B cell (primary cell): Measurements from ENCODE around the gene TTC34. TPM values are rescaled to one million over a fixed set of nuclear protein-coding genes. Genes with fewer than 3 reads are reported as not detected.
A peak's percentile ranks its signal among the peaks of the same experiment; 100 is the strongest.

Experiments
- ATAC-seq: fragments of 200-7000 bp; cut with Tn5 transposase; one replicate; pipeline ENCODE4 v1.10.0; 2021; ENCODE audit warnings: low read depth, mild to moderate bottlenecking, moderate number of reproducible peaks, moderate library complexity
- CTCF ChIA-PET: fragments of 350-600 bp; sonication (Branson Sonifier 250); formaldehyde crosslinking; loops from one replicate; lab custom pipeline; 2021; ENCODE audit warnings: antibody characterized with exemption, inconsistent platforms; lab: Charles Lee
- POLR2A ChIA-PET: fragments of 350-600 bp; sonication (Branson Sonifier 250); formaldehyde crosslinking; loops from one replicate; lab custom pipeline; 2021; ENCODE audit warnings: antibody characterized with exemption; lab: Charles Lee
- DNase-seq: peaks from one replicate; pipeline ENCODE4 v3.0.0; 2013
- H2AFZ ChIP-seq: 2 replicates; pipeline ENCODE4 v1.6.1; 2012; ENCODE audit warnings: mild to moderate bottlenecking, low read depth, low read length; ENCODE audit not compliant: insufficient read depth, poor library complexity, severe bottlenecking
- H3K27ac ChIP-seq, 2 donors: 1 replicate in 1 of 2; 2 replicates in 1 of 2; pipeline ENCODE4 v1.5.1; 2012 to 2013; ENCODE audit warnings: low read length in 2 of 2, mild to moderate bottlenecking in 2 of 2, moderate library complexity in 1 of 2
- H3K27me3 ChIP-seq, 4 experiments: fragments of 200-600 bp in 1 of 4; sonication (generic) in 1 of 4; replicated peaks in 1 of 4; 1 replicate in 2 of 4; 2 replicates in 2 of 4; pipeline versions ENCODE4 v1.6.1 to v1.7.0; 2013 to 2016; ENCODE audit warnings: low read length in 3 of 4, mild to moderate bottlenecking in 2 of 4, mixed read lengths in 1 of 4, moderate library complexity in 1 of 4; ENCODE audit not compliant: insufficient read depth in 4 of 4, control insufficient read depth in 3 of 4; ENCODE audit errors: control extremely low read depth in 1 of 4
- H3K36me3 ChIP-seq, 2 experiments: replicated peaks in 1 of 2; 1 replicate in 1 of 2; 2 replicates in 1 of 2; pipeline versions ENCODE4 v1.6.1 to v1.7.1; 2013; ENCODE audit warnings: low read length in 1 of 2; ENCODE audit not compliant: insufficient read depth in 2 of 2, control insufficient read depth in 1 of 2; ENCODE audit errors: control extremely low read depth in 1 of 2, extremely low read depth in 1 of 2
- H3K4me1 ChIP-seq, 2 donors: fragments of 200-600 bp in 1 of 2; sonication (generic) in 1 of 2; 1 replicate in 1 of 2; 2 replicates in 1 of 2; pipeline versions ENCODE4 v1.5.1 to v1.6.1; 2013 to 2017; ENCODE audit warnings: low read length in 2 of 2; ENCODE audit not compliant: control insufficient read depth in 2 of 2, insufficient read depth in 2 of 2
- H3K4me2 ChIP-seq: replicated peaks from 2 replicates; pipeline ENCODE3; 2012; ENCODE audit warnings: mild to moderate bottlenecking, low read depth, low read length; ENCODE audit not compliant: poor library complexity, severe bottlenecking
- H3K4me3 ChIP-seq, 5 experiments: fragments of 200-600 bp in 1 of 5; sonication (generic) in 1 of 5; 1 replicate in 3 of 5; 2 replicates in 2 of 5; pipeline versions ENCODE4 v1.5.1 to v1.7.0; 2011 to 2016; ENCODE audit warnings: low read length in 4 of 5, mild to moderate bottlenecking in 4 of 5, low read depth in 2 of 5, control low read depth in 1 of 5, moderate library complexity in 1 of 5; ENCODE audit not compliant: insufficient read depth in 1 of 5; ENCODE audit errors: control extremely low read depth in 1 of 5, extremely low read depth in 1 of 5
- H3K79me2 ChIP-seq: fragments of 200-600 bp; sonication (generic); one replicate; pipeline ENCODE4 v1.6.0; 2016; ENCODE audit warnings: low read length; ENCODE audit not compliant: control insufficient read depth, insufficient read depth
- H3K9ac ChIP-seq: fragments of 200-600 bp; sonication (generic); 2 replicates; pipeline ENCODE4 v1.6.1; 2017; ENCODE audit warnings: mild to moderate bottlenecking, low read length, moderate library complexity
- H3K9me3 ChIP-seq, 3 donors: one replicate each; pipeline versions ENCODE4 v1.6.1 to v1.7.1; 2013; ENCODE audit warnings: low read length in 2 of 3; ENCODE audit not compliant: control insufficient read depth in 2 of 3, insufficient read depth in 1 of 3; ENCODE audit errors: control extremely low read depth in 1 of 3
- H4K20me1 ChIP-seq: 2 replicates; pipeline ENCODE4 v1.6.0; 2012; ENCODE audit warnings: mild to moderate bottlenecking, low read length; ENCODE audit not compliant: insufficient read depth, control insufficient read depth, poor library complexity, severe bottlenecking
- H3K27ac Mint-ChIP-seq: one replicate; pipeline ENCODE4 v1.8.0; 2021; ENCODE audit warnings: mixed read lengths
- H3K27me3 Mint-ChIP-seq: one replicate; pipeline ENCODE4 v1.8.0; 2021; ENCODE audit warnings: mixed read lengths
- H3K4me1 Mint-ChIP-seq: one replicate; pipeline ENCODE4 v1.8.0; 2021; ENCODE audit warnings: mixed read lengths
- H3K4me3 Mint-ChIP-seq: one replicate; pipeline ENCODE4 v1.8.0; 2021; ENCODE audit warnings: mixed read lengths
- H3K9me3 Mint-ChIP-seq: one replicate; pipeline ENCODE4 v1.8.0; 2022; ENCODE audit warnings: mixed read lengths; ENCODE audit not compliant: insufficient read depth
- EZH2 ChIP-seq: IDR thresholded peaks from 2 replicates; pipeline ENCODE4 v1.6.1; 2012; ENCODE audit warnings: borderline replicate concordance, low read depth, mild to moderate bottlenecking, moderate library complexity, low read length; ENCODE audit not compliant: insufficient read depth, poor library complexity, severe bottlenecking
- WGBS: methylation state at CpG from one replicate; pipeline ENCODE4 v1.1.5; 2013; ENCODE audit warnings: missing lambda C conversion rate; ENCODE audit not compliant: insufficient coverage; 5-methylcytosine and 5-hydroxymethylcytosine counted together
- intact Hi-C: fragments of 100-400 bp; cut with micrococcal nuclease; formaldehyde crosslinking; loops from one replicate; pipeline ENCODE4 v1.10.0; 2022
- polyA plus RNA-seq: library from polyadenylated mRNA; depleted of rRNA; stranded (reverse); fragments of >200 nt; gene quantifications from 2 replicates; pipeline ENCODE4 v1.2.3, GENCODE V29; 2012
- total RNA-seq, 2 donors: library from RNA; stranded (reverse); fragments of 120-200 nt in 1 of 2; gene quantifications; 1 replicate in 1 of 2; 2 replicates in 1 of 2; pipeline versions ENCODE4 v1.2.3 to v1.2.4, GENCODE V29; 2013 to 2022
- TF ChIP-seq, protein P1 (sequence below): fragments of 200-600 bp; IDR thresholded peaks from one replicate; pipeline ENCODE4 v1.8.0; 2022; ENCODE audit warnings: antibody characterized with exemption, mild to moderate bottlenecking

TTC34 gene
- total and polyA plus RNA-seq, 2 donors (not counting 1 experiment from before 2014, with no cell fraction given): 2.1 to 8.1 TPM

DNA sequence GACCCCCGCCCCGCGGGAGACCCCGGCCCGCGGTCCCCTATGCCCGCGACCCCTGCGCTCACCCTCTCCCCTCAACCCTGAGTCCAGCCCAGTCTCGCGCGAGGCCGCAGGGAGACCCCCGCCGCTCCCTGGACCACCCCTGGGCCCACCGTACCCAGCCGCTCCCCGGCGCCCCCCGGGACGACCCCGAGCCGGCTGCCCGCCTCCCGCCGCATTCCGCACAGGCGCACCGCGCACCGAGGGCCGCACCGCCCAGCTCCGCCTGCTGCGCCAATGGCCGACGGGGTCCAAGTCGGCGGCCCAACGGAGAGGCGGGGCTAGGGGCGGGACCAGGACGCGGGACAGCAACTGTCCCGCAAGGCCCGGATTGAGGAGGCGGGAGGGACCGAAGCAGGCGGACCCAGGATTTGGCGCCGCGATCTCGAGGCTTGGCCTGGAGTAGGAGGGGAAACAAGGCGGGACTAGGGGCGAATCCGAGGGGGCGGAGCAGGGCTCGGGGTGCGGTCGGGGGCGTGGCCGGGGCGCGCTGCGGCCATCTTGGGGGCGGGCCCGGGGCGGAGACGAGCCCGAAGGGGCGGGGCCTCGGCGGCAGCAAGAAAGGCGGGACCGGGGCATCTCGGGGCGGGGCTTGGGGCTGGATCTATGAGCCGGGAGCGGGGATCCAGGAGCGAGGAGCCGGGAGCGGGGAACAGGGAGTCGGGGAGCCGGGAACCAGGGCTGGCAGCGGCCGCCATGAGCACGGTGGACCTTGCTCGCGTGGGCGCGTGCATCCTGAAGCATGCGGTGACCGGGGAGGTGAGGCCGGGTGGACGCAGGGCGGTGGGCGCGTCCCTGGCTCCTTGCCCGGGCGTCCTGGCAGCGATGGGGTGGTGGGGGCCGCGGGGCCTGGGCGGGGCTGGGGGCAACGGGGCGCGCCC is 215.1 kb downstream of the TTC34 start, which contains the start of gene PRXL2B:
TSS of gene PRXL2B (plus strand) at position 624 of the 917 bp plus-strand sequence. CDS start at position 733, 109 bp downstream.
- intact Hi-C loops: loop anchor here (1.0 to 2.0 kb wide), 3 partner anchors 8 to 382 kb away; no protein-coding TSS in a partner anchor
- Mint-ChIP-seq H3K4me1 (peaks cover 43% of the 10 kb centered on the region), H3K4me3 (peak within 1 kb of the TSS; percentile 95), H3K27me3 (no peaks in the 10 kb centered on the region), H3K27ac (peak within 1 kb of the TSS; percentile 99), H3K9me3 (peaks cover 3% of the 10 kb centered on the region)
- Histone ChIP-seq H4K20me1 (no peaks in the 10 kb centered on the region), H3K9me3 (peaks cover 0 to 7% (median 2%) of the 10 kb centered on the region in 3 donors), H3K27ac (peak within 1 kb of the TSS; percentile 98 to 99), H3K4me2 (peak within 1 kb of the TSS; percentile 92), H3K36me3 (peaks cover 0 to 5% of the 10 kb centered on the region in 2 experiments), H3K9ac (peak within 1 kb of the TSS; percentile 87), H3K4me1 (peaks cover 38 to 53% of the 10 kb centered on the region in 2 donors), H3K79me2 (peaks cover 12% of the 10 kb centered on the region), H3K27me3 (no peaks in the 10 kb centered on the region), H2AFZ (peak within 1 kb of the TSS; percentile 87), H3K4me3 (peak within 1 kb of the TSS; percentile 63 to 81 (median 77))
- under 1% methylated on average over 101 of the region's 107 CpGs for WGBS
- POLR2A ChIA-PET: interaction anchor here (0.6 to 4.4 kb wide), 14 partner anchors 9 to 395 kb away, joined by 3 to 88 read pairs (median 5); partner anchors contain the start of genes FAAP20, MORN1, PANK4 and RER1
- TF ChIP-seq, protein P1, sequence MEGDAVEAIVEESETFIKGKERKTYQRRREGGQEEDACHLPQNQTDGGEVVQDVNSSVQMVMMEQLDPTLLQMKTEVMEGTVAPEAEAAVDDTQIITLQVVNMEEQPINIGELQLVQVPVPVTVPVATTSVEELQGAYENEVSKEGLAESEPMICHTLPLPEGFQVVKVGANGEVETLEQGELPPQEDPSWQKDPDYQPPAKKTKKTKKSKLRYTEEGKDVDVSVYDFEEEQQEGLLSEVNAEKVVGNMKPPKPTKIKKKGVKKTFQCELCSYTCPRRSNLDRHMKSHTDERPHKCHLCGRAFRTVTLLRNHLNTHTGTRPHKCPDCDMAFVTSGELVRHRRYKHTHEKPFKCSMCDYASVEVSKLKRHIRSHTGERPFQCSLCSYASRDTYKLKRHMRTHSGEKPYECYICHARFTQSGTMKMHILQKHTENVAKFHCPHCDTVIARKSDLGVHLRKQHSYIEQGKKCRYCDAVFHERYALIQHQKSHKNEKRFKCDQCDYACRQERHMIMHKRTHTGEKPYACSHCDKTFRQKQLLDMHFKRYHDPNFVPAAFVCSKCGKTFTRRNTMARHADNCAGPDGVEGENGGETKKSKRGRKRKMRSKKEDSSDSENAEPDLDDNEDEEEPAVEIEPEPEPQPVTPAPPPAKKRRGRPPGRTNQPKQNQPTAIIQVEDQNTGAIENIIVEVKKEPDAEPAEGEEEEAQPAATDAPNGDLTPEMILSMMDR: no peak
- TF ChIP-seq EZH2: no peak
- peak; percentile 67 for ATAC-seq
- CTCF ChIA-PET: interaction anchor here (0.6 to 3.9 kb wide), 18 partner anchors 10 to 412 kb away, joined by 3 to 55 read pairs (median 4); partner anchors contain the start of genes FAAP20, HES5, PANK4 and TNFRSF14
- DNase-seq: peak; percentile 97

Other genes starting within 250 kb of the TTC34 start
- 239 and 243 TPM in 2 replicates for gene TNFRSF14, start 245.3 kb downstream of the TTC34 start, total RNA-seq
- 427 and 457 TPM in 2 replicates for gene TNFRSF14, start 245.3 kb downstream of the TTC34 start, polyA plus RNA-seq
- gene PRXL2B, start 214.9 kb downstream of the TTC34 start, total RNA-seq: 27.0 and 27.9 TPM in 2 replicates
- gene PRXL2B, start 214.9 kb downstream of the TTC34 start, polyA plus RNA-seq: 10.0 and 13.0 TPM in 2 replicates
- 0.22 TPM in 1 of 2 replicates, not detected in the other for gene MMEL1, start 168.7 kb downstream of the TTC34 start, total RNA-seq
- gene MMEL1, start 168.7 kb downstream of the TTC34 start, polyA plus RNA-seq: not detected in 2 replicates
- gene ACTRT2, start 219.8 kb upstream of the TTC34 start, total RNA-seq: not detected in 2 replicates
- gene ACTRT2, start 219.8 kb upstream of the TTC34 start, polyA plus RNA-seq: not detected in 2 replicates